GM12878 (cell line): ENCODE results near the gene MAP3K5. TPM values are rescaled to one million over a fixed set of nuclear protein-coding genes. Genes with fewer than 3 reads are reported as not detected.
A peak's percentile ranks its signal among the peaks of the same experiment; 100 is the strongest.

Experiments
- ATAC-seq: fragments of 200-7000 bp; cut with Tn5 transposase; 3 replicates; pipeline ENCODE4 v1.9.1; 2020; ENCODE audit warnings: mild to moderate bottlenecking, moderate library complexity
- BruUV-seq: library from RNA; stranded (reverse); fragments of 400-500 nt; replicated peaks from 2 replicates; lab custom pipeline; 2021; lab: Mats Ljungman, UMichigan
- CTCF ChIA-PET: fragments of 300-600 bp; sonication (Branson Sonifier 250); formaldehyde crosslinking; extraction: SDS; loops from one replicate; lab custom pipeline; 2021; ENCODE audit warnings: inconsistent platforms; lab: Yijun Ruan, JAX
- POLR2A ChIA-PET: fragments of 350-600 bp; formaldehyde crosslinking; extraction: SDS; loops from one replicate; lab custom pipeline; 2021; ENCODE audit warnings: inconsistent platforms; lab: Charles Lee
- RAD21 ChIA-PET: fragments of 300-600 bp; sonication (Branson Sonifier 250); formaldehyde crosslinking; loops from one replicate; lab custom pipeline; 2023; ENCODE audit warnings: antibody characterized with exemption; ENCODE audit not compliant: unreplicated experiment; lab: Charles Lee
- SMC1A ChIA-PET: fragments of 300-600 bp; sonication (Branson Sonifier 250); formaldehyde crosslinking; loops from one replicate; lab custom pipeline; 2023; ENCODE audit not compliant: unreplicated experiment, uncharacterized antibody; lab: Charles Lee
- DNase-seq: peaks from one replicate; pipeline ENCODE4 v3.0.0-alpha.2; 2011; ENCODE audit warnings: low read depth, low spot score
- FAIRE-seq: peaks from 3 replicates; lab custom pipeline; 2011; peaks lifted over from hg19 to GRCh38; lab: Jason Lieb, UNC
- H2AFZ ChIP-seq: 2 replicates; pipeline ENCODE4 v1.6.0; 2011; ENCODE audit warnings: low read depth, low read length, control low read depth; ENCODE audit not compliant: control insufficient read depth
- H3K27ac ChIP-seq: 2 replicates; pipeline ENCODE4 v1.5.1; 2011; ENCODE audit warnings: control low read depth; ENCODE audit not compliant: control insufficient read depth, insufficient read depth
- H3K27me3 ChIP-seq, 2 experiments: replicated peaks in 1 of 2; 2 replicates each; pipeline versions ENCODE4 v1.6.0 to v1.6.1; 2011; ENCODE audit warnings: low read length in 1 of 2; ENCODE audit not compliant: control insufficient read depth in 2 of 2, insufficient read depth in 2 of 2
- H3K36me3 ChIP-seq, 2 experiments: 2 replicates each; pipeline ENCODE4 v1.5.1; 2011; ENCODE audit warnings: low read length in 1 of 2; ENCODE audit not compliant: control insufficient read depth in 2 of 2, insufficient read depth in 2 of 2
- H3K4me1 ChIP-seq: 2 replicates; pipeline ENCODE4 v1.6.1; 2011; ENCODE audit warnings: mild to moderate bottlenecking, low read length, moderate library complexity, mixed read lengths; ENCODE audit not compliant: control insufficient read depth, insufficient read depth
- H3K4me2 ChIP-seq: 2 replicates; pipeline ENCODE4 v1.6.0; 2011; ENCODE audit warnings: control low read depth; ENCODE audit not compliant: control insufficient read depth, insufficient read depth
- H3K4me3 ChIP-seq: fragments of 200-600 bp; sonication (generic); 2 replicates; pipeline ENCODE4 v1.5.1; 2016
- H3K79me2 ChIP-seq: 2 replicates; pipeline ENCODE4 v1.6.0; 2011; ENCODE audit warnings: low read length; ENCODE audit not compliant: control insufficient read depth, insufficient read depth
- H3K9ac ChIP-seq: 2 replicates; pipeline ENCODE4 v1.8.0; 2011; ENCODE audit warnings: low read length, control low read depth, mixed read lengths; ENCODE audit not compliant: control insufficient read depth, insufficient read depth
- H3K9me3 ChIP-seq: replicated peaks from 3 replicates; pipeline ENCODE4 v1.5.1; 2011; ENCODE audit warnings: mild to moderate bottlenecking, low read length; ENCODE audit not compliant: control insufficient read depth, insufficient read depth
- H4K20me1 ChIP-seq: 2 replicates; pipeline ENCODE4 v1.6.0; 2011; ENCODE audit not compliant: control insufficient read depth, insufficient read depth
- ATF7 ChIP-seq: fragments of 450-650 bp; IDR thresholded peaks from 2 replicates; pipeline ENCODE4 v1.6.1; 2016; ENCODE audit warnings: low read depth, mild to moderate bottlenecking
- CEBPB ChIP-seq, 2 experiments: fragments of 150-350 bp in 1 of 2; IDR thresholded peaks; 2 replicates each; pipeline ENCODE4 v1.6.1; 2012 to 2014; ENCODE audit warnings: low read depth in 2 of 2, low read length in 2 of 2, borderline replicate concordance in 1 of 2, inconsistent platforms in 1 of 2
- GABPA ChIP-seq: IDR thresholded peaks from 2 replicates; pipeline ENCODE4 v1.6.1; 2014; ENCODE audit warnings: antibody characterized with exemption, low read depth, mild to moderate bottlenecking, inconsistent platforms
- IKZF1 ChIP-seq: fragments of 450-650 bp; conservative IDR thresholded peaks from 2 replicates; pipeline ENCODE4 v1.6.1; 2017; ENCODE audit warnings: antibody characterized with exemption, mild to moderate bottlenecking
- MYC ChIP-seq: IDR thresholded peaks from 2 replicates; pipeline ENCODE4 v1.6.1; 2011; ENCODE audit warnings: mild to moderate bottlenecking, low read length, moderate library complexity, inconsistent platforms; ENCODE audit not compliant: insufficient read depth, insufficient replicate concordance, insufficient read length, severe bottlenecking
- RB1 ChIP-seq: fragments of 450-650 bp; formaldehyde crosslinking; IDR thresholded peaks from 2 replicates; pipeline ENCODE4 v1.6.1; 2017; ENCODE audit warnings: mild to moderate bottlenecking, borderline replicate concordance
- RFX5 ChIP-seq: IDR thresholded peaks from 2 replicates; pipeline ENCODE4 v1.6.1; 2011; ENCODE audit warnings: low read depth, low read length, improper control_type of control experiment
- SMAD1 ChIP-seq: fragments of 450-650 bp; IDR thresholded peaks from 2 replicates; pipeline ENCODE4 v1.6.1; 2018; ENCODE audit warnings: mild to moderate bottlenecking, low read depth; ENCODE audit not compliant: partially characterized antibody
- SRF ChIP-seq, 2 experiments: IDR thresholded peaks; 2 replicates each; pipeline ENCODE4 v1.6.1; 2011; ENCODE audit warnings: low read depth in 2 of 2, low read length in 2 of 2, mild to moderate bottlenecking in 1 of 2, moderate library complexity in 1 of 2
- TCF3 ChIP-seq: IDR thresholded peaks from 2 replicates; pipeline ENCODE4 v1.6.1; 2012; ENCODE audit warnings: low read depth, mild to moderate bottlenecking, low read length, borderline replicate concordance; ENCODE audit not compliant: insufficient read depth
- YBX1 ChIP-seq: fragments of 450-650 bp; IDR thresholded peaks from 2 replicates; pipeline ENCODE4 v1.6.1; 2016; ENCODE audit warnings: antibody characterized with exemption
- ZBED1 ChIP-seq: IDR thresholded peaks from 2 replicates; pipeline ENCODE4 v1.6.1; 2016; ENCODE audit warnings: borderline replicate concordance
- ZNF622 ChIP-seq: fragments of 450-650 bp; IDR thresholded peaks from 2 replicates; pipeline ENCODE4 v1.6.1; 2017; ENCODE audit warnings: mild to moderate bottlenecking, inconsistent platforms
- WGBS: methylation state at CpG from one replicate; pipeline ENCODE4 v1.1.6; 2016; ENCODE audit warnings: low lambda C conversion rate; ENCODE audit not compliant: insufficient replicate concordance, insufficient coverage; ENCODE audit errors: missing lambda C conversion rate; 5-methylcytosine and 5-hydroxymethylcytosine counted together
- in situ Hi-C: fragments of 300-500 bp; cut with MboI; formaldehyde crosslinking; loops from 9 replicates; pipeline ENCODE4 v1.14.3; 2018; ENCODE audit warnings: mixed read lengths
- intact Hi-C: fragments of 100-400 bp; cut with micrococcal nuclease; formaldehyde crosslinking; loops from one replicate; pipeline ENCODE4 v1.14.2; 2022; ENCODE audit not compliant: unreplicated experiment
- polyA plus RNA-seq, 11 experiments: library from polyadenylated mRNA; depleted of rRNA in 4 of 11; unstranded in 6 of 11; stranded (reverse) in 5 of 11; fragments of >200 nt; fragmentation: Nextera tagmentation in 4 of 11; fragmentation: Illumina TruSeq in 1 of 11; extraction: Ambion mirVana in 4 of 11; extraction: Trizol in 1 of 11; gene quantifications; 1 replicate in 1 of 11; 2 replicates in 10 of 11; pipeline versions ENCODE4 v1.2.1 to v1.2.3, GENCODE V29; 2011 to 2016; ENCODE audit warnings: inconsistent platforms in 2 of 11, missing spikeins in 2 of 11, low read depth in 1 of 11
- total RNA-seq, 4 experiments: library from RNA; depleted of rRNA in 3 of 4; stranded (reverse); fragments of >200 nt in 3 of 4; fragmentation: Illumina TruSeq in 1 of 4; extraction: Trizol in 1 of 4; gene quantifications; 2 replicates each; pipeline versions ENCODE4 v1.2.1 to v1.2.3, GENCODE V29; 2013 to 2021
- TF ChIP-seq, protein P1 (sequence below): fragments of 450-650 bp; IDR thresholded peaks from 2 replicates; pipeline ENCODE4 v1.6.1; 2017; ENCODE audit warnings: mild to moderate bottlenecking, moderate library complexity
- TF ChIP-seq, protein P2 (sequence below): fragments of 450-650 bp; IDR thresholded peaks from 2 replicates; pipeline ENCODE4 v1.6.1; 2018; ENCODE audit warnings: mild to moderate bottlenecking, low read depth, moderate library complexity; ENCODE audit not compliant: partially characterized antibody

The MAP3K5 gene
- total and polyA plus RNA-seq, 10 of the 15 experiments (the other 5 are each of a cell fraction or from before 2014, with no cell fraction given) = 5.4 to 34.3 (median 26.4) TPM

GRCh38 chr6:136723780-136724179 lies 68.5 kb downstream of the MAP3K5 start:
- no peaks in the 10 kb centered on the region; the same call in 1 of the 3 replicates for H3K9me3 ChIP-seq
- no peaks in the 10 kb centered on the region for H4K20me1 ChIP-seq
- in situ Hi-C loops (no loop called here), intact Hi-C loops (no loop called here)
- peaks cover 20% of the 10 kb centered on the region for H3K4me1 ChIP-seq
- 0% methylated on average over 1 of the region's 1 CpG for WGBS
- peak; percentile 64 for ATAC-seq
- no peak for FAIRE-seq
- peaks cover 0 to 3% of the 10 kb centered on the region in 2 experiments; a peak in 1 of 4 replicates for H3K36me3 ChIP-seq
- CTCF ChIA-PET = interaction anchor here (0.9 to 2.2 kb wide), 9 partner anchors 11 to 79 kb away, joined by 3 to 11 read pairs (median 5); partner anchors contain the start of gene MAP3K5
- SMC1A ChIA-PET = interaction anchor here (0.6 to 20.2 kb wide), 13 partner anchors 9 to 1235 kb away, joined by 3 to 446 read pairs (median 8); partner anchors contain the start of gene MAP3K5
- BruUV-seq = no TSS peak
- peaks cover 88% of the 10 kb centered on the region for H3K79me2 ChIP-seq
- no peak overlapping the region for H3K9ac ChIP-seq
- peak; percentile 53 for DNase-seq
- peak overlapping the region; percentile 30 for H3K27ac ChIP-seq
- RAD21 ChIA-PET = interaction anchor here (0.7 to 14.4 kb wide), 15 partner anchors 12 to 80 kb away, joined by 3 to 405 read pairs (median 3); partner anchors contain the start of gene MAP3K5
- no peak overlapping the region for H2AFZ ChIP-seq
- H3K4me3 ChIP-seq = no peak overlapping the region
- POLR2A ChIA-PET = interaction anchor here (0.7 to 10.2 kb wide), 11 partner anchors 12 to 78 kb away, joined by 3 to 265 read pairs (median 3); partner anchors contain the start of gene MAP3K5
- H3K4me2 ChIP-seq = no peak overlapping the region
- H3K27me3 ChIP-seq = no peaks in the 10 kb centered on the region
- TF ChIP-seq IKZF1 (peak; percentile 50; the same call in 1 of the 2 replicates), TCF3 (peak; percentile 76; the same call in 1 of the 2 replicates), ZNF622 (no peak), CEBPB (IDR thresholded peaks at IDR 0.05; ENCODE audit: borderline replicate concordance in 1 of 2, low read depth in 2 of 2, low read length in 2 of 2) (no peak), SMAD1 (no peak), RB1 (no peak), ATF7 (peak; percentile 58), MYC (no peak), YBX1 (no peak), ZBED1 (peak; percentile 41; the same call in 1 of the 2 replicates), RFX5 (no peak), SRF (IDR thresholded peaks at IDR 0.05; ENCODE audit: low read depth in 2 of 2, low read length in 2 of 2) (no peak), GABPA (no peak)
- TF ChIP-seq, protein P1, sequence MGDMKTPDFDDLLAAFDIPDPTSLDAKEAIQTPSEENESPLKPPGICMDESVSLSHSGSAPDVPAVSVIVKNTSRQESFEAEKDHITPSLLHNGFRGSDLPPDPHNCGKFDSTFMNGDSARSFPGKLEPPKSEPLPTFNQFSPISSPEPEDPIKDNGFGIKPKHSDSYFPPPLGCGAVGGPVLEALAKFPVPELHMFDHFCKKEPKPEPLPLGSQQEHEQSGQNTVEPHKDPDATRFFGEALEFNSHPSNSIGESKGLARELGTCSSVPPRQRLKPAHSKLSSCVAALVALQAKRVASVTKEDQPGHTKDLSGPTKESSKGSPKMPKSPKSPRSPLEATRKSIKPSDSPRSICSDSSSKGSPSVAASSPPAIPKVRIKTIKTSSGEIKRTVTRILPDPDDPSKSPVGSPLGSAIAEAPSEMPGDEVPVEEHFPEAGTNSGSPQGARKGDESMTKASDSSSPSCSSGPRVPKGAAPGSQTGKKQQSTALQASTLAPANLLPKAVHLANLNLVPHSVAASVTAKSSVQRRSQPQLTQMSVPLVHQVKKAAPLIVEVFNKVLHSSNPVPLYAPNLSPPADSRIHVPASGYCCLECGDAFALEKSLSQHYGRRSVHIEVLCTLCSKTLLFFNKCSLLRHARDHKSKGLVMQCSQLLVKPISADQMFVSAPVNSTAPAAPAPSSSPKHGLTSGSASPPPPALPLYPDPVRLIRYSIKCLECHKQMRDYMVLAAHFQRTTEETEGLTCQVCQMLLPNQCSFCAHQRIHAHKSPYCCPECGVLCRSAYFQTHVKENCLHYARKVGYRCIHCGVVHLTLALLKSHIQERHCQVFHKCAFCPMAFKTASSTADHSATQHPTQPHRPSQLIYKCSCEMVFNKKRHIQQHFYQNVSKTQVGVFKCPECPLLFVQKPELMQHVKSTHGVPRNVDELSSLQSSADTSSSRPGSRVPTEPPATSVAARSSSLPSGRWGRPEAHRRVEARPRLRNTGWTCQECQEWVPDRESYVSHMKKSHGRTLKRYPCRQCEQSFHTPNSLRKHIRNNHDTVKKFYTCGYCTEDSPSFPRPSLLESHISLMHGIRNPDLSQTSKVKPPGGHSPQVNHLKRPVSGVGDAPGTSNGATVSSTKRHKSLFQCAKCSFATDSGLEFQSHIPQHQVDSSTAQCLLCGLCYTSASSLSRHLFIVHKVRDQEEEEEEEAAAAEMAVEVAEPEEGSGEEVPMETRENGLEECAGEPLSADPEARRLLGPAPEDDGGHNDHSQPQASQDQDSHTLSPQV = no peak
- TF ChIP-seq, protein P2, sequence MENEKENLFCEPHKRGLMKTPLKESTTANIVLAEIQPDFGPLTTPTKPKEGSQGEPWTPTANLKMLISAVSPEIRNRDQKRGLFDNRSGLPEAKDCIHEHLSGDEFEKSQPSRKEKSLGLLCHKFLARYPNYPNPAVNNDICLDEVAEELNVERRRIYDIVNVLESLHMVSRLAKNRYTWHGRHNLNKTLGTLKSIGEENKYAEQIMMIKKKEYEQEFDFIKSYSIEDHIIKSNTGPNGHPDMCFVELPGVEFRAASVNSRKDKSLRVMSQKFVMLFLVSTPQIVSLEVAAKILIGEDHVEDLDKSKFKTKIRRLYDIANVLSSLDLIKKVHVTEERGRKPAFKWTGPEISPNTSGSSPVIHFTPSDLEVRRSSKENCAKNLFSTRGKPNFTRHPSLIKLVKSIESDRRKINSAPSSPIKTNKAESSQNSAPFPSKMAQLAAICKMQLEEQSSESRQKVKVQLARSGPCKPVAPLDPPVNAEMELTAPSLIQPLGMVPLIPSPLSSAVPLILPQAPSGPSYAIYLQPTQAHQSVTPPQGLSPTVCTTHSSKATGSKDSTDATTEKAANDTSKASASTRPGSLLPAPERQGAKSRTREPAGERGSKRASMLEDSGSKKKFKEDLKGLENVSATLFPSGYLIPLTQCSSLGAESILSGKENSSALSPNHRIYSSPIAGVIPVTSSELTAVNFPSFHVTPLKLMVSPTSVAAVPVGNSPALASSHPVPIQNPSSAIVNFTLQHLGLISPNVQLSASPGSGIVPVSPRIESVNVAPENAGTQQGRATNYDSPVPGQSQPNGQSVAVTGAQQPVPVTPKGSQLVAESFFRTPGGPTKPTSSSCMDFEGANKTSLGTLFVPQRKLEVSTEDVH = no peak
